Measurements from ENCODE around the gene GAS7. TPM values are rescaled to one million over a fixed set of nuclear protein-coding genes. Genes with fewer than 3 reads are reported as not detected.

The GAS7 gene
- total RNA-seq, 1 experiment from 2014 or later = 4.1 TPM

DNA sequence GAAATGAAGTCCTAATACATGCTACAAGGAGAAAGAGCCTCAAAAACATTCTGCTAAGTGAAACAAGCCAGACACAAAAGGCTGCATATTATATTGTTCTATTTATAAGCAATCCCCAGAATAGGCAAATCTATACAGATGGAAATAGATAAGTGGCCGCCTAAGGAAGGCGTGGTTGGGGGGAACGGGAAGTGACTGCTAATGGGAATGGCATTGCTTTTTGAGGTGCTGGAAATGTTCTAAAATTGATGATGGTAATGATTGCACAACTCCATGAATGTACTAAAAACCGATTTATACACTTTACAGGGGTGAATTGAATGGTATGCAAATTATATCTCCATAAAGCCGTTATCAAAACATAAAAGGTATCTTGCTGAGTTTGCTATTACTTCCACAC is 67.7 kb downstream of the GAS7 start:
- POLR2A ChIA-PET = no interaction called here
- RAD21 ChIA-PET (ENCODE audit: low non-redundant PET in 1 of 2, low total read pairs in 2 of 2, uncharacterized antibody in 2 of 2, unreplicated experiment in 2 of 2) = no interaction called here
- Histone ChIP-seq H2AFZ (ENCODE audit: low read depth, low read length, poor library complexity, severe bottlenecking) (no peak overlapping the region), H3K27me3 (ENCODE audit: insufficient read depth, low read length) (no peaks in the 10 kb centered on the region), H3K9ac (ENCODE audit: low read length) (no peak overlapping the region), H4K20me1 (ENCODE audit: insufficient read depth) (no peaks in the 10 kb centered on the region), H3K4me3 (replicated peaks in 1 of 2; ENCODE audit: low read depth in 1 of 2, low read length in 2 of 2) (no peak overlapping the region), H3K4me1 (ENCODE audit: control insufficient read depth in 1 of 2, insufficient read depth in 2 of 2, low read length in 2 of 2) (peaks cover 2 to 4% of the 10 kb centered on the region in 2 experiments; a peak in 3 of 4 replicates), H3K9me2 (ENCODE audit: insufficient read depth) (no peaks in the 10 kb centered on the region), H3K36me3 (ENCODE audit: control insufficient read depth in 1 of 2, insufficient read depth in 2 of 2, low read length in 2 of 2) (no peaks in the 10 kb centered on the region), H3K27ac (ENCODE audit: low read depth, low read length) (no peak overlapping the region), H3K9me3 (ENCODE audit: control insufficient read depth in 1 of 2, insufficient read depth in 1 of 2, low read depth in 1 of 2, low read length in 2 of 2) (no peaks in the 10 kb centered on the region), H3K79me2 (ENCODE audit: insufficient read depth, low read length) (no peaks in the 10 kb centered on the region), H3K4me2 (ENCODE audit: low read length) (no peak overlapping the region)
- no peak for DNase-seq (ENCODE audit: low read depth, low spot score)
- CTCF ChIA-PET = no interaction called here
- no TSS peak for BruUV-seq (replicated peaks)
- intact Hi-C loops (cut with micrococcal nuclease) = no loop called here
- TF ChIP-seq, protein P1, sequence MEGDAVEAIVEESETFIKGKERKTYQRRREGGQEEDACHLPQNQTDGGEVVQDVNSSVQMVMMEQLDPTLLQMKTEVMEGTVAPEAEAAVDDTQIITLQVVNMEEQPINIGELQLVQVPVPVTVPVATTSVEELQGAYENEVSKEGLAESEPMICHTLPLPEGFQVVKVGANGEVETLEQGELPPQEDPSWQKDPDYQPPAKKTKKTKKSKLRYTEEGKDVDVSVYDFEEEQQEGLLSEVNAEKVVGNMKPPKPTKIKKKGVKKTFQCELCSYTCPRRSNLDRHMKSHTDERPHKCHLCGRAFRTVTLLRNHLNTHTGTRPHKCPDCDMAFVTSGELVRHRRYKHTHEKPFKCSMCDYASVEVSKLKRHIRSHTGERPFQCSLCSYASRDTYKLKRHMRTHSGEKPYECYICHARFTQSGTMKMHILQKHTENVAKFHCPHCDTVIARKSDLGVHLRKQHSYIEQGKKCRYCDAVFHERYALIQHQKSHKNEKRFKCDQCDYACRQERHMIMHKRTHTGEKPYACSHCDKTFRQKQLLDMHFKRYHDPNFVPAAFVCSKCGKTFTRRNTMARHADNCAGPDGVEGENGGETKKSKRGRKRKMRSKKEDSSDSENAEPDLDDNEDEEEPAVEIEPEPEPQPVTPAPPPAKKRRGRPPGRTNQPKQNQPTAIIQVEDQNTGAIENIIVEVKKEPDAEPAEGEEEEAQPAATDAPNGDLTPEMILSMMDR (IDR thresholded peaks at IDR 0.05 in 2 of 3, conservative IDR thresholded peaks at IDR 0.05 in 1 of 3; ENCODE audit: borderline replicate concordance in 1 of 3, insufficient read depth in 1 of 3, low read depth in 2 of 3, low read length in 2 of 3) = no peak
- TF ChIP-seq TCF7L2 (IDR thresholded peaks at IDR 0.05; ENCODE audit: borderline replicate concordance, extremely low read depth, insufficient read depth, insufficient read length) (no peak), EZH2phosphoT487 (IDR thresholded peaks at IDR 0.05; ENCODE audit: borderline replicate concordance) (no peak), EZH2 (IDR thresholded peaks at IDR 0.05) (no peak), RAD21 (IDR thresholded peaks at IDR 0.05; ENCODE audit: low read depth) (no peak), ZNF274 (IDR thresholded peaks at IDR 0.05; ENCODE audit: low read depth, low read length) (no peak), CEBPB (IDR thresholded peaks at IDR 0.05; ENCODE audit: low read depth) (no peak), ZFX (IDR thresholded peaks at IDR 0.05) (no peak), JUND (IDR thresholded peaks at IDR 0.05) (no peak), SRF (IDR thresholded peaks at IDR 0.05; ENCODE audit: low read depth) (no peak), YY1 (IDR thresholded peaks at IDR 0.05; ENCODE audit: extremely low read depth, insufficient replicate concordance, low read depth, low read length) (no peak), CBX3 (IDR thresholded peaks at IDR 0.05; ENCODE audit: low read depth) (no peak)
- TF ChIP-seq, protein P2, sequence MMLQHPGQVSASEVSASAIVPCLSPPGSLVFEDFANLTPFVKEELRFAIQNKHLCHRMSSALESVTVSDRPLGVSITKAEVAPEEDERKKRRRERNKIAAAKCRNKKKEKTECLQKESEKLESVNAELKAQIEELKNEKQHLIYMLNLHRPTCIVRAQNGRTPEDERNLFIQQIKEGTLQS (IDR thresholded peaks at IDR 0.05) = no peak
- ATAC-seq = no peak

All from HCT116 (cell line).